Measurements from ENCODE around the gene CCNQ.

DNA sequence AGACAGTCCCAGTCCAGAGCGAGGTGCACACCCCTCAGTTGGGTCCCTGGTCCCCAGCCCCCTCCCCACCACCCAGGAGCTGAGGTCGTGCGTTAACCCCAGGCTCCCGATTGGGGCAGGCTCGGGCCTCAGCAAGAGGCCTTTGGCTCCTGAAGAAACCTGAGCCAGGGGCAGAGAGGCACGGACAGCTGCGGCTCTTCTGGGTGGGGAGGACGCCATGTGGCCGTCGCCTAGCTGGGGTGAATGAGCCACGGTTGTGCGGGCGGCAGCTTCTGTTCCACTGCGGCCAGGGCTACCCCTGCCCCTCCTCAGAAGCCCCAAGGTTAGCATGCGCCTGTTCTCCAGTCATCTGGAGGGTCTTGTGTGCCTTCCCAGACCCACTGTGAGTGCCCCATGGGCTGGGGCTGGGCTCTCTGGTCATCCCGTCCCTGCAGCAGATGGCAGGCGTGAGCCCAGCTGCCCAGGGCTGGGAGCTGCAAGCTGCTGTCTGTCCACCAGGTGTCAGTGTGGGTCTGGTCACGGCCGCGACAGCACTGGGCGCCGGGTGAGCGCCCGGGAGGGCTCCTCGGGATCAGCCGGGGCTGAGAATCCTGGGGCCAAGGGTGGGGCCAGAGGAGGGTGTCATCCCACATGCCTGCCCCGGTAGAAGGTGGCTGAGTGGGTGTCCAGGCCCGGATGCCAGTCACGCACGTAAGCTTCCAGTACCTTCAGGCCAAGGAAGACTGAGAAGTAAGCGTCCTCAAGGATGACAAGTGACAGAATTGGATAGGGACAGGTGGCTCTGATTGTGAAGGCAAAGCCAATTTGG lies 59.6 kb downstream of the CCNQ start:
- TF ChIP-seq, protein P1, sequence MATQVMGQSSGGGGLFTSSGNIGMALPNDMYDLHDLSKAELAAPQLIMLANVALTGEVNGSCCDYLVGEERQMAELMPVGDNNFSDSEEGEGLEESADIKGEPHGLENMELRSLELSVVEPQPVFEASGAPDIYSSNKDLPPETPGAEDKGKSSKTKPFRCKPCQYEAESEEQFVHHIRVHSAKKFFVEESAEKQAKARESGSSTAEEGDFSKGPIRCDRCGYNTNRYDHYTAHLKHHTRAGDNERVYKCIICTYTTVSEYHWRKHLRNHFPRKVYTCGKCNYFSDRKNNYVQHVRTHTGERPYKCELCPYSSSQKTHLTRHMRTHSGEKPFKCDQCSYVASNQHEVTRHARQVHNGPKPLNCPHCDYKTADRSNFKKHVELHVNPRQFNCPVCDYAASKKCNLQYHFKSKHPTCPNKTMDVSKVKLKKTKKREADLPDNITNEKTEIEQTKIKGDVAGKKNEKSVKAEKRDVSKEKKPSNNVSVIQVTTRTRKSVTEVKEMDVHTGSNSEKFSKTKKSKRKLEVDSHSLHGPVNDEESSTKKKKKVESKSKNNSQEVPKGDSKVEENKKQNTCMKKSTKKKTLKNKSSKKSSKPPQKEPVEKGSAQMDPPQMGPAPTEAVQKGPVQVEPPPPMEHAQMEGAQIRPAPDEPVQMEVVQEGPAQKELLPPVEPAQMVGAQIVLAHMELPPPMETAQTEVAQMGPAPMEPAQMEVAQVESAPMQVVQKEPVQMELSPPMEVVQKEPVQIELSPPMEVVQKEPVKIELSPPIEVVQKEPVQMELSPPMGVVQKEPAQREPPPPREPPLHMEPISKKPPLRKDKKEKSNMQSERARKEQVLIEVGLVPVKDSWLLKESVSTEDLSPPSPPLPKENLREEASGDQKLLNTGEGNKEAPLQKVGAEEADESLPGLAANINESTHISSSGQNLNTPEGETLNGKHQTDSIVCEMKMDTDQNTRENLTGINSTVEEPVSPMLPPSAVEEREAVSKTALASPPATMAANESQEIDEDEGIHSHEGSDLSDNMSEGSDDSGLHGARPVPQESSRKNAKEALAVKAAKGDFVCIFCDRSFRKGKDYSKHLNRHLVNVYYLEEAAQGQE (IDR thresholded peaks at IDR 0.05; ENCODE audit: insufficient read depth in 1 of 2, low read depth in 2 of 2, low read length in 2 of 2), result no peak
- TF ChIP-seq TAF1 (IDR thresholded peaks at IDR 0.05; ENCODE audit: borderline replicate concordance, insufficient read depth, low read length), result no peak
- TF ChIP-seq POLR2AphosphoS5 (IDR thresholded peaks at IDR 0.05; ENCODE audit: low read depth, low read length), result no peak
- TF ChIP-seq SIN3A (IDR thresholded peaks at IDR 0.05; ENCODE audit: borderline replicate concordance, insufficient read depth, low read length), result no peak
- TF ChIP-seq FOXP2 (optimal IDR thresholded peaks at IDR 0.05; ENCODE audit: borderline replicate concordance, extremely low read depth, extremely low read length, insufficient read depth), result no peak

Measured in PFSK-1 (cell line).